Left ventricle myocardium inferior (tissue), 1 donor: Measurements from ENCODE around the gene GRIN2A. TPM values are rescaled to one million over a fixed set of nuclear protein-coding genes. Genes with fewer than 3 reads are reported as not detected.

Experiments
- DNase-seq: peaks from one replicate; pipeline ENCODE4 v3.0.0-alpha.2; 2020
- H3K27ac ChIP-seq: fragments of 200-600 bp; replicated peaks from 2 replicates; pipeline ENCODE4 v1.8.0; 2021
- H3K27me3 ChIP-seq: fragments of 200-600 bp; 2 replicates; pipeline ENCODE4 v1.8.0; 2021; ENCODE audit warnings: low read depth
- H3K36me3 ChIP-seq: fragments of 200-600 bp; 2 replicates; pipeline ENCODE4 v1.8.0; 2021
- H3K4me1 ChIP-seq: fragments of 200-600 bp; 2 replicates; pipeline ENCODE4 v1.8.0; 2021
- H3K4me3 ChIP-seq: fragments of 200-600 bp; 2 replicates; pipeline ENCODE4 v1.8.0; 2021; ENCODE audit warnings: mild to moderate bottlenecking, moderate library complexity
- H3K9me3 ChIP-seq: fragments of 200-600 bp; replicated peaks from 2 replicates; pipeline ENCODE4 v1.8.0; 2021
- CTCF ChIP-seq: fragments of 200-600 bp; IDR thresholded peaks from 2 replicates; pipeline ENCODE4 v1.8.0; 2021; ENCODE audit warnings: antibody characterized with exemption, mild to moderate bottlenecking, borderline replicate concordance
- intact Hi-C: fragments of 100-400 bp; cut with micrococcal nuclease; formaldehyde crosslinking; loops from one replicate; pipeline ENCODE4 v1.11.0; 2022
- total RNA-seq: library from RNA; stranded (reverse); fragmentation: NEBNext Ultra II Directional; extraction: Animal tissue kit (Norgen Biotek cat#: 25700); gene quantifications from one replicate; pipeline ENCODE4 v1.2.1, GENCODE V29; 2021
- donor health status: DM: no; HTN: yes; CAD: no; lungs with severe emphysema.

GRIN2A gene
- total RNA-seq, 1 donor from 2014 or later: 2.4 TPM

- H3K27me3 ChIP-seq: peaks cover 22% of the 10 kb centered on the region
- no peak for DNase-seq
- no peak for TF ChIP-seq CTCF
- H3K27ac ChIP-seq: no peak overlapping the region
- no peak overlapping the region for H3K4me3 ChIP-seq
- H3K36me3 ChIP-seq: no peaks in the 10 kb centered on the region
- intact Hi-C loops: no loop called here
- peaks cover 8% of the 10 kb centered on the region for H3K4me1 ChIP-seq
- H3K9me3 ChIP-seq: peaks cover 5% of the 10 kb centered on the region
Measured at GRCh38 chr16:10037751-10038150, 144.5 kb downstream of the GRIN2A start.

- H3K27me3 ChIP-seq: peaks cover 24% of the 10 kb centered on the region
- intact Hi-C loops: no loop called here
- H3K9me3 ChIP-seq: no peaks in the 10 kb centered on the region
- no peak overlapping the region for H3K4me3 ChIP-seq
- H3K27ac ChIP-seq: no peak overlapping the region
- DNase-seq: no peak
- TF ChIP-seq CTCF: no peak
- peaks cover 8% of the 10 kb centered on the region for H3K4me1 ChIP-seq
- no peaks in the 10 kb centered on the region for H3K36me3 ChIP-seq
Measured at GRCh38 chr16:10036956-10037355, 145.3 kb downstream of the GRIN2A start.

GRCh38 chr16:10033556-10033955, 148.7 kb downstream of the GRIN2A start:
- TF ChIP-seq CTCF: no peak
- no peak overlapping the region for H3K4me3 ChIP-seq
- intact Hi-C loops: no loop called here

GRCh38 chr16:10031955-10032354, 150.3 kb downstream of the GRIN2A start:
- Histone ChIP-seq H3K9me3 (no peaks in the 10 kb centered on the region), H3K4me3 (no peak overlapping the region), H3K36me3 (no peaks in the 10 kb centered on the region), H3K4me1 (no peaks in the 10 kb centered on the region), H3K27ac (no peak overlapping the region), H3K27me3 (peaks cover 28% of the 10 kb centered on the region)
- TF ChIP-seq CTCF: no peak
- intact Hi-C loops: no loop called here
- DNase-seq: no peak

More at GRCh38 chr16:10033556-10033955, 148.7 kb downstream of the GRIN2A start:
- Histone ChIP-seq H3K27ac (no peak overlapping the region), H3K27me3 (peaks cover 19% of the 10 kb centered on the region), H3K9me3 (no peaks in the 10 kb centered on the region), H3K36me3 (no peaks in the 10 kb centered on the region), H3K4me1 (no peaks in the 10 kb centered on the region)
- DNase-seq: no peak

GRCh38 chr16:10031473-10031872, 150.8 kb downstream of the GRIN2A start:
- H3K4me1 ChIP-seq: no peaks in the 10 kb centered on the region
- intact Hi-C loops: no loop called here
- H3K27ac ChIP-seq: no peak overlapping the region
- no peak for DNase-seq
- no peak overlapping the region for H3K4me3 ChIP-seq
- no peaks in the 10 kb centered on the region for H3K9me3 ChIP-seq
- H3K36me3 ChIP-seq: no peaks in the 10 kb centered on the region
- no peak for TF ChIP-seq CTCF
- H3K27me3 ChIP-seq: peaks cover 33% of the 10 kb centered on the region

GRCh38 chr16:10028644-10029043, 153.6 kb downstream of the GRIN2A start:
- Histone ChIP-seq H3K4me1 (no peaks in the 10 kb centered on the region), H3K36me3 (no peaks in the 10 kb centered on the region), H3K4me3 (no peak overlapping the region), H3K9me3 (no peaks in the 10 kb centered on the region), H3K27me3 (peaks cover 46% of the 10 kb centered on the region), H3K27ac (no peak overlapping the region)
- no peak for DNase-seq
- intact Hi-C loops: no loop called here
- no peak for TF ChIP-seq CTCF
